ENCODE results near the gene CACNA2D3. TPM values are rescaled to one million over a fixed set of nuclear protein-coding genes. Genes with fewer than 3 reads are reported as not detected.
"Not testable (repeated sequence)": the region's sequence is repeated elsewhere in the genome, so short reads cannot be mapped to it uniquely, and the experiment has no call there.

The CACNA2D3 gene
- total RNA-seq, 1 experiment from 2014 or later, result not detected

GRCh38 chr3:54970895-54971294, 848.5 kb downstream of the CACNA2D3 start:
- no peak for DNase-seq
- no peaks in the 10 kb centered on the region for H4K20me1 ChIP-seq (ENCODE audit: low read length)
- no peaks in the 10 kb centered on the region for H3K9me3 ChIP-seq (ENCODE audit: low read length)
- POLR2A ChIA-PET (ENCODE audit: unreplicated experiment), result no interaction called here
- no peak for TF ChIP-seq EZH2phosphoT487 (IDR thresholded peaks at IDR 0.05; ENCODE audit: borderline replicate concordance, low read length)
- no peak for TF ChIP-seq EZH2 (IDR thresholded peaks at IDR 0.05; ENCODE audit: low read length, unreplicated experiment)
- no peak for TF ChIP-seq CTCF (conservative IDR thresholded peaks at IDR 0.05; ENCODE audit: low read depth, low read length)
- H3K27me3 ChIP-seq (ENCODE audit: low read length), result 0 out of 2 replicates have a peak, but pooled peaks cover 3% of the 10 kb centered on the region
- CTCF ChIA-PET, result no interaction called here
- H3K36me3 ChIP-seq (ENCODE audit: low read depth, low read length), result no peaks in the 10 kb centered on the region
- no peak overlapping the region for H3K27ac ChIP-seq (ENCODE audit: low read length)
- H3F3A ChIP-seq (ENCODE audit: low read length, unreplicated experiment), result no peaks in the 10 kb centered on the region
- ATAC-seq, result no peak
- H3K9ac ChIP-seq (ENCODE audit: low read length), result no peak overlapping the region
- no peaks in the 10 kb centered on the region for H3K9me2 ChIP-seq (replicated peaks; ENCODE audit: low read length)
- intact Hi-C loops (cut with micrococcal nuclease), result no loop called here
- no peaks in the 10 kb centered on the region for H3K79me2 ChIP-seq (ENCODE audit: low read length)
- H3K4me3 ChIP-seq (ENCODE audit: low read length), result no peak overlapping the region
- H3K4me1 ChIP-seq (ENCODE audit: insufficient read depth, low read length), result no peaks in the 10 kb centered on the region
- H2AFZ ChIP-seq (ENCODE audit: low read length), result no peak overlapping the region
- BruUV-seq (replicated peaks), result no TSS peak
- H3K4me2 ChIP-seq (ENCODE audit: low read length), result no peak overlapping the region

GRCh38 chr3:54977439-54977838, 855.1 kb downstream of the CACNA2D3 start:
- intact Hi-C loops (cut with micrococcal nuclease), result no loop called here
- CTCF ChIA-PET, result no interaction called here

GRCh38 chr3:54977946-54978345, 855.6 kb downstream of the CACNA2D3 start:
- H3F3A ChIP-seq (ENCODE audit: low read length, unreplicated experiment); H4K20me1 ChIP-seq (ENCODE audit: low read length); H3K4me2 ChIP-seq (ENCODE audit: low read length); POLR2A ChIA-PET (ENCODE audit: unreplicated experiment); H3K9me2 ChIP-seq (replicated peaks; ENCODE audit: low read length); CTCF ChIA-PET; intact Hi-C loops (cut with micrococcal nuclease); H3K9me3 ChIP-seq (ENCODE audit: low read length); BruUV-seq (replicated peaks); H3K27me3 ChIP-seq (ENCODE audit: low read length); DNase-seq; H3K9ac ChIP-seq (ENCODE audit: low read length); H3K79me2 ChIP-seq (ENCODE audit: low read length); H3K36me3 ChIP-seq (ENCODE audit: low read depth, low read length); H2AFZ ChIP-seq (ENCODE audit: low read length); ATAC-seq; H3K4me1 ChIP-seq (ENCODE audit: insufficient read depth, low read length); H3K4me3 ChIP-seq (ENCODE audit: low read length); H3K27ac ChIP-seq (ENCODE audit: low read length): not testable (repeated sequence)

More at GRCh38 chr3:54977439-54977838, 855.1 kb downstream of the CACNA2D3 start:
- no TSS peak for BruUV-seq (replicated peaks)
- Histone ChIP-seq H3K27me3 (ENCODE audit: low read length) (no peaks in the 10 kb centered on the region; the same call in 1 of the 2 replicates), H4K20me1 (ENCODE audit: low read length) (no peaks in the 10 kb centered on the region), H3K79me2 (ENCODE audit: low read length) (no peaks in the 10 kb centered on the region), H3K9me2 (replicated peaks; ENCODE audit: low read length) (no peaks in the 10 kb centered on the region), H3K4me3 (ENCODE audit: low read length) (no peak overlapping the region), H3K27ac (ENCODE audit: low read length) (no peak overlapping the region), H3F3A (ENCODE audit: low read length, unreplicated experiment) (no peaks in the 10 kb centered on the region), H3K4me2 (ENCODE audit: low read length) (no peak overlapping the region), H2AFZ (ENCODE audit: low read length) (no peak overlapping the region), H3K9me3 (ENCODE audit: low read length) (no peaks in the 10 kb centered on the region), H3K4me1 (ENCODE audit: insufficient read depth, low read length) (no peaks in the 10 kb centered on the region), H3K36me3 (ENCODE audit: low read depth, low read length) (no peaks in the 10 kb centered on the region), H3K9ac (ENCODE audit: low read length) (no peak overlapping the region)
- TF ChIP-seq EZH2 (IDR thresholded peaks at IDR 0.05; ENCODE audit: low read length, unreplicated experiment) (no peak), EZH2phosphoT487 (IDR thresholded peaks at IDR 0.05; ENCODE audit: borderline replicate concordance, low read length) (no peak), CTCF (conservative IDR thresholded peaks at IDR 0.05; ENCODE audit: low read depth, low read length) (no peak)
- DNase-seq (no peak), ATAC-seq (no peak)
- POLR2A ChIA-PET (ENCODE audit: unreplicated experiment), result no interaction called here
